ENCODE results near the gene TRIM41.
"Not testable (repeated sequence)": the region's sequence is repeated elsewhere in the genome, so short reads cannot be mapped to it uniquely, and the experiment has no call there.

DNA sequence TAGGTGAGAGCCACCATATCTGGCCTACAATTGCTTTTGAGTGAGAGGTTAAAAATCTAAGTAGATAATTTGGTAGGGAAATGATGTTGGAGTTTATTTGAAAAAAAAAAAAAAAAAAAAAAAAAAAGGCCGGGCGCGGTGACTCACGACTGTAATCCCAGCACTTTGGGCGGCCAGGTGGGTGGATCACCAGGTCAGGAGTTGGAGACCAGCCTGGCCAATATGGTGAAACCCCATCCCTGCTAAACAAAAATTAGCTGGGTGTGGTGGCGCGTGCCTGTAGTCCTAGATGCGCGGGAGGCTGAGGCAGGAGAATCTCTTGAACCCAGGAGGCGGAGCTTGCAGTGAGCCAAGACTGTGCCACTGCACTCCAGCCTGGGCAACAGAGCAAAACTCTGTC, 8.8 kb upstream of the TRIM41 start:
- not testable (repeated sequence) for TF ChIP-seq TAF1 (IDR thresholded peaks at IDR 0.05; ENCODE audit: borderline replicate concordance, low read depth, low read length); POLR2A (IDR thresholded peaks at IDR 0.05; ENCODE audit: low read depth, low read length)

Measured in GM12892 (cell line).